Ishikawa (cell line): Measurements from ENCODE around the gene HDDC2.

Source experiments
- CEBPB ChIP-seq: IDR thresholded peaks from 2 replicates; pipeline ENCODE4 v1.6.1; 2012
- CREB1 ChIP-seq: IDR thresholded peaks from 2 replicates; pipeline ENCODE4 v1.6.1; 2012; ENCODE audit warnings: low read depth
- EGR1 ChIP-seq: IDR thresholded peaks from 2 replicates; pipeline ENCODE4 v1.6.1; 2012
- EP300 ChIP-seq: IDR thresholded peaks from 2 replicates; pipeline ENCODE4 v1.6.1; 2012; ENCODE audit warnings: borderline replicate concordance
- FOXM1 ChIP-seq: IDR thresholded peaks from 2 replicates; pipeline ENCODE4 v1.6.1; 2012; ENCODE audit warnings: low read depth, borderline replicate concordance
- MAX ChIP-seq: IDR thresholded peaks from 2 replicates; pipeline ENCODE4 v1.6.1; 2012
- NFIC ChIP-seq: IDR thresholded peaks from 2 replicates; pipeline ENCODE4 v1.6.1; 2012
- RAD21 ChIP-seq: IDR thresholded peaks from 2 replicates; pipeline ENCODE4 v1.6.1; 2012; ENCODE audit warnings: low read depth
- REST ChIP-seq: IDR thresholded peaks from 2 replicates; pipeline ENCODE4 v1.6.1; 2012; ENCODE audit warnings: low read depth, mild to moderate bottlenecking
- TAF1 ChIP-seq: IDR thresholded peaks from 2 replicates; pipeline ENCODE4 v1.6.1; 2012; ENCODE audit warnings: low read depth, mild to moderate bottlenecking
- TCF12 ChIP-seq: IDR thresholded peaks from 2 replicates; pipeline ENCODE4 v1.6.1; 2012; ENCODE audit warnings: low read depth
- TEAD4 ChIP-seq: IDR thresholded peaks from 2 replicates; pipeline ENCODE4 v1.6.1; 2012
- USF1 ChIP-seq: IDR thresholded peaks from 2 replicates; pipeline ENCODE4 v1.6.1; 2012
- YY1 ChIP-seq: IDR thresholded peaks from 2 replicates; pipeline ENCODE4 v1.6.1; 2012; ENCODE audit warnings: low read depth
- ZBTB7A ChIP-seq: IDR thresholded peaks from 2 replicates; pipeline ENCODE4 v1.6.1; 2012; ENCODE audit warnings: low read depth

The HDDC2 gene

GRCh38 chr6:125257351-125257750 lies 44.4 kb downstream of the HDDC2 start:
- TF ChIP-seq REST (no peak), TEAD4 (no peak), MAX (no peak), USF1 (no peak), CREB1 (no peak), EP300 (no peak), NFIC (no peak), RAD21 (no peak), TAF1 (no peak), TCF12 (no peak), ZBTB7A (no peak), FOXM1 (no peak), YY1 (no peak), EGR1 (no peak), CEBPB (no peak)

- no peak for TF ChIP-seq USF1
- no peak for TF ChIP-seq NFIC
- TF ChIP-seq YY1: no peak
- TF ChIP-seq RAD21: no peak
These were observed 46.6 kb downstream of the HDDC2 start for GRCh38 chr6:125255201-125255600.

- TF ChIP-seq TAF1 (no peak), YY1 (no peak), NFIC (no peak), REST (no peak), CREB1 (no peak), FOXM1 (no peak), MAX (no peak), ZBTB7A (no peak), EGR1 (no peak), TEAD4 (no peak), CEBPB (no peak), TCF12 (no peak)
These were observed 47.4 kb downstream of the HDDC2 start for GRCh38 chr6:125254321-125254720.

- no peak for TF ChIP-seq TCF12
- no peak for TF ChIP-seq CEBPB
- no peak for TF ChIP-seq RAD21
- no peak for TF ChIP-seq EGR1
- TF ChIP-seq MAX: no peak
- TF ChIP-seq YY1: no peak
- TF ChIP-seq FOXM1: no peak
- no peak for TF ChIP-seq CREB1
- no peak for TF ChIP-seq TEAD4
- TF ChIP-seq NFIC: no peak
- TF ChIP-seq EP300: no peak
- TF ChIP-seq TAF1: no peak
These were observed 47.9 kb downstream of the HDDC2 start for GRCh38 chr6:125253881-125254280.

GRCh38 chr6:125252891-125253290 lies 48.9 kb downstream of the HDDC2 start:
- TF ChIP-seq NFIC (no peak), YY1 (no peak), TCF12 (no peak), REST (no peak), TAF1 (no peak), FOXM1 (no peak), EP300 (no peak), USF1 (no peak), CEBPB (no peak), TEAD4 (no peak), ZBTB7A (no peak), MAX (no peak)
